ENCODE results near the gene CHTOP. TPM values are rescaled to one million over a fixed set of nuclear protein-coding genes. Genes with fewer than 3 reads are reported as not detected.

CHTOP gene
- total and polyA plus RNA-seq, 2 of the 13 experiments (the other 11 are each of a cell fraction or from before 2014, with no cell fraction given): 38.0 to 51.9 TPM

DNA sequence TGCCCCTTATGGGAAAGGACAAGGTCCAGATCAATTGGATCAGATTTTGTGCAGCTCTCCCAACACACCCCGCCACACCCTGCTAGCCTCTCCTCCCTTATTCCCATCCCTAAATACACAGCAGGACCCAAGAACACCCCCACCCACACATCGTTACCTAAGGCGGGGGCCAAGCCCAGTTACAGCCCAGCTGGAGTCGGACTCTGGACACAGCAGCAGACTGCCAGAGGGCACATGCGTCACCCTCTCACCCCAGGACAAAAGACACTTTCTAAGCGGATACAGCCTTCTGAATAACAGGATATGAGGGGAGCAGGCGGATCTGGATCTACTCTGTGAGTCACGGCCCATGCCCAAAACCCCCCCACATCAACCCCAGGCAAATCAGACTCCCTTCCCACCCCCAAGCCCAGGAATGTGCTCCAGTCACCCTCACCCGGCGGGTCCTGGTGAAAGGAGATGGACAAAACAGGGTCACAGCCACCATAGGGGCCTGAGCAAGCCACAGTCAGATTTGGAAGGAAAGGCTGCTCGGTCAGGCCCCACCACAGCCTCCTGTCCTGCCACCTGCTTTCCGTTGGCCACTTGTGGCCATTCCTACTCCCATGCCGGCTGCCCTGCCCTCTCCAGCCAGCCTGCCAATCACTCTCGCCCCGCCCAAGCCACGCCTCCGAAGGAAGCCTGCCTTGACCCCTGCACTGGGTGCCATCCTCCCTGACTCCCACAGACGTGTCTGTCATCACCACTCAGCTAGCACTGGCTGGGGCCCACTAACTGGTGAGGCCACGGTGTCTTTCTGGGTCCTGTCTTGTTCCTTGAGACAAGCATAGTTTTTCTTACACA, 24.9 kb upstream of the CHTOP start (continued):
- TF ChIP-seq, protein P1, sequence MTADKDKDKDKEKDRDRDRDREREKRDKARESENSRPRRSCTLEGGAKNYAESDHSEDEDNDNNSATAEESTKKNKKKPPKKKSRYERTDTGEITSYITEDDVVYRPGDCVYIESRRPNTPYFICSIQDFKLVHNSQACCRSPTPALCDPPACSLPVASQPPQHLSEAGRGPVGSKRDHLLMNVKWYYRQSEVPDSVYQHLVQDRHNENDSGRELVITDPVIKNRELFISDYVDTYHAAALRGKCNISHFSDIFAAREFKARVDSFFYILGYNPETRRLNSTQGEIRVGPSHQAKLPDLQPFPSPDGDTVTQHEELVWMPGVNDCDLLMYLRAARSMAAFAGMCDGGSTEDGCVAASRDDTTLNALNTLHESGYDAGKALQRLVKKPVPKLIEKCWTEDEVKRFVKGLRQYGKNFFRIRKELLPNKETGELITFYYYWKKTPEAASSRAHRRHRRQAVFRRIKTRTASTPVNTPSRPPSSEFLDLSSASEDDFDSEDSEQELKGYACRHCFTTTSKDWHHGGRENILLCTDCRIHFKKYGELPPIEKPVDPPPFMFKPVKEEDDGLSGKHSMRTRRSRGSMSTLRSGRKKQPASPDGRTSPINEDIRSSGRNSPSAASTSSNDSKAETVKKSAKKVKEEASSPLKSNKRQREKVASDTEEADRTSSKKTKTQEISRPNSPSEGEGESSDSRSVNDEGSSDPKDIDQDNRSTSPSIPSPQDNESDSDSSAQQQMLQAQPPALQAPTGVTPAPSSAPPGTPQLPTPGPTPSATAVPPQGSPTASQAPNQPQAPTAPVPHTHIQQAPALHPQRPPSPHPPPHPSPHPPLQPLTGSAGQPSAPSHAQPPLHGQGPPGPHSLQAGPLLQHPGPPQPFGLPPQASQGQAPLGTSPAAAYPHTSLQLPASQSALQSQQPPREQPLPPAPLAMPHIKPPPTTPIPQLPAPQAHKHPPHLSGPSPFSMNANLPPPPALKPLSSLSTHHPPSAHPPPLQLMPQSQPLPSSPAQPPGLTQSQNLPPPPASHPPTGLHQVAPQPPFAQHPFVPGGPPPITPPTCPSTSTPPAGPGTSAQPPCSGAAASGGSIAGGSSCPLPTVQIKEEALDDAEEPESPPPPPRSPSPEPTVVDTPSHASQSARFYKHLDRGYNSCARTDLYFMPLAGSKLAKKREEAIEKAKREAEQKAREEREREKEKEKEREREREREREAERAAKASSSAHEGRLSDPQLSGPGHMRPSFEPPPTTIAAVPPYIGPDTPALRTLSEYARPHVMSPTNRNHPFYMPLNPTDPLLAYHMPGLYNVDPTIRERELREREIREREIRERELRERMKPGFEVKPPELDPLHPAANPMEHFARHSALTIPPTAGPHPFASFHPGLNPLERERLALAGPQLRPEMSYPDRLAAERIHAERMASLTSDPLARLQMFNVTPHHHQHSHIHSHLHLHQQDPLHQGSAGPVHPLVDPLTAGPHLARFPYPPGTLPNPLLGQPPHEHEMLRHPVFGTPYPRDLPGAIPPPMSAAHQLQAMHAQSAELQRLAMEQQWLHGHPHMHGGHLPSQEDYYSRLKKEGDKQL (CRISPR knock-in tag; IDR thresholded peaks at IDR 0.05; ENCODE audit: low read depth): no peak
- TF ChIP-seq ZSCAN21 (CRISPR knock-in tag; IDR thresholded peaks at IDR 0.05; ENCODE audit: borderline replicate concordance) (peak; percentile 31), KLF16 (CRISPR knock-in tag; IDR thresholded peaks at IDR 0.05) (peak in 1 of 2 experiments; percentile 41; a peak in 2 of 4 replicates), NFYB (CRISPR knock-in tag; IDR thresholded peaks at IDR 0.05) (no peak), CHD2 (IDR thresholded peaks at IDR 0.05; ENCODE audit: low read depth, low read length) (no peak), SOX13 (IDR thresholded peaks at IDR 0.05) (peak; percentile 62; the same call in 1 of the 2 replicates), SOX13 (CRISPR knock-in tag; conservative IDR thresholded peaks at IDR 0.05 in 1 of 2, IDR thresholded peaks at IDR 0.05 in 1 of 2) (peak in 1 of 2 experiments; percentile 4; a peak in 1 of 4 replicates), KDM2A (CRISPR knock-in tag; IDR thresholded peaks at IDR 0.05; ENCODE audit: borderline replicate concordance, low read depth) (peak; percentile 71; the same call in 1 of the 2 replicates), PCBP1 (IDR thresholded peaks at IDR 0.05; ENCODE audit: borderline replicate concordance, low read depth, low read length) (0 out of 2 replicates have a peak, but pooled peaks have one; percentile 48), FOXP1 (IDR thresholded peaks at IDR 0.05) (no peak), FOXP1 (CRISPR knock-in tag; IDR thresholded peaks at IDR 0.05) (peak; percentile 18; the same call in 1 of the 2 replicates), ZNF138 (CRISPR knock-in tag; IDR thresholded peaks at IDR 0.05; ENCODE audit: low read depth) (no peak), ZFP90 (CRISPR knock-in tag; IDR thresholded peaks at IDR 0.05; ENCODE audit: borderline replicate concordance) (no peak), FLYWCH1 (CRISPR knock-in tag; IDR thresholded peaks at IDR 0.05) (no peak), YEATS4 (CRISPR knock-in tag; IDR thresholded peaks at IDR 0.05; ENCODE audit: borderline replicate concordance) (peak; percentile 63; the same call in 1 of the 2 replicates), ZNF160 (CRISPR knock-in tag; IDR thresholded peaks at IDR 0.05) (no peak), PHF21A (CRISPR knock-in tag; IDR thresholded peaks at IDR 0.05) (peak; percentile 94), NR2F6 (IDR thresholded peaks at IDR 0.05) (peak; percentile 68), NR2F6 (CRISPR knock-in tag; IDR thresholded peaks at IDR 0.05) (peak; percentile 89), DNMT1 (CRISPR knock-in tag; IDR thresholded peaks at IDR 0.05) (no peak; the same call in 1 of the 2 replicates), SALL1 (CRISPR knock-in tag; IDR thresholded peaks at IDR 0.05) (peak; percentile 45; the same call in 1 of the 2 replicates)
- TF ChIP-seq, protein P2, sequence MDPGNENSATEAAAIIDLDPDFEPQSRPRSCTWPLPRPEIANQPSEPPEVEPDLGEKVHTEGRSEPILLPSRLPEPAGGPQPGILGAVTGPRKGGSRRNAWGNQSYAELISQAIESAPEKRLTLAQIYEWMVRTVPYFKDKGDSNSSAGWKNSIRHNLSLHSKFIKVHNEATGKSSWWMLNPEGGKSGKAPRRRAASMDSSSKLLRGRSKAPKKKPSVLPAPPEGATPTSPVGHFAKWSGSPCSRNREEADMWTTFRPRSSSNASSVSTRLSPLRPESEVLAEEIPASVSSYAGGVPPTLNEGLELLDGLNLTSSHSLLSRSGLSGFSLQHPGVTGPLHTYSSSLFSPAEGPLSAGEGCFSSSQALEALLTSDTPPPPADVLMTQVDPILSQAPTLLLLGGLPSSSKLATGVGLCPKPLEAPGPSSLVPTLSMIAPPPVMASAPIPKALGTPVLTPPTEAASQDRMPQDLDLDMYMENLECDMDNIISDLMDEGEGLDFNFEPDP (CRISPR knock-in tag; conservative IDR thresholded peaks at IDR 0.05): no peak
- TF ChIP-seq, protein P3, sequence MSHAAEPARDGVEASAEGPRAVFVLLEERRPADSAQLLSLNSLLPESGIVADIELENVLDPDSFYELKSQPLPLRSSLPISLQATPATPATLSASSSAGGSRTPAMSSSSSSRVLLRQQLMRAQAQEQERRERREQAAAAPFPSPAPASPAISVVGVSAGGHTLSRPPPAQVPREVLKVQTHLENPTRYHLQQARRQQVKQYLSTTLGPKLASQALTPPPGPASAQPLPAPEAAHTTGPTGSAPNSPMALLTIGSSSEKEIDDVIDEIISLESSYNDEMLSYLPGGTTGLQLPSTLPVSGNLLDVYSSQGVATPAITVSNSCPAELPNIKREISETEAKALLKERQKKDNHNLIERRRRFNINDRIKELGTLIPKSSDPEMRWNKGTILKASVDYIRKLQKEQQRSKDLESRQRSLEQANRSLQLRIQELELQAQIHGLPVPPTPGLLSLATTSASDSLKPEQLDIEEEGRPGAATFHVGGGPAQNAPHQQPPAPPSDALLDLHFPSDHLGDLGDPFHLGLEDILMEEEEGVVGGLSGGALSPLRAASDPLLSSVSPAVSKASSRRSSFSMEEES (CRISPR knock-in tag; IDR thresholded peaks at IDR 0.05): 0 out of 2 replicates have a peak, but pooled peaks have one; percentile 30

Data from HepG2 (cell line).